Activated B cell treated with CpG ODN at 0.5 μM for 24 hours (primary cell): ENCODE results near the gene PDXP. TPM values are rescaled to one million over a fixed set of nuclear protein-coding genes. Genes with fewer than 3 reads are reported as not detected.

Experiments
- ATAC-seq: fragments of 200-7000 bp; cut with Tn5 transposase; one replicate; pipeline ENCODE4 v1.10.0; 2021; ENCODE audit warnings: low read depth, mild to moderate bottlenecking, moderate library complexity
- CTCF ChIA-PET: fragments of 350-600 bp; sonication (Branson Sonifier 250); formaldehyde crosslinking; loops from one replicate; lab custom pipeline; 2021; ENCODE audit warnings: antibody characterized with exemption; lab: Charles Lee
- POLR2A ChIA-PET: fragments of 350-600 bp; sonication (Branson Sonifier 250); formaldehyde crosslinking; loops from one replicate; lab custom pipeline; 2021; ENCODE audit warnings: antibody characterized with exemption; lab: Charles Lee
- DNase-seq: peaks from one replicate; pipeline ENCODE4 v3.0.0; 2022
- H3K27ac Mint-ChIP-seq: one replicate; pipeline ENCODE4 v1.8.0; 2020; ENCODE audit warnings: mixed read lengths
- H3K27me3 Mint-ChIP-seq: one replicate; pipeline ENCODE4 v1.8.0; 2021; ENCODE audit warnings: mixed read lengths
- H3K36me3 Mint-ChIP-seq: one replicate; pipeline ENCODE4 v1.8.0; 2021; ENCODE audit warnings: low read depth, mixed read lengths
- H3K4me1 Mint-ChIP-seq: one replicate; pipeline ENCODE4 v1.8.0; 2021; ENCODE audit warnings: mixed read lengths
- H3K4me3 Mint-ChIP-seq: one replicate; pipeline ENCODE4 v1.8.0; 2020; ENCODE audit warnings: mild to moderate bottlenecking, mixed read lengths
- H3K9me3 Mint-ChIP-seq: one replicate; pipeline ENCODE4 v1.8.0; 2020; ENCODE audit warnings: mixed read lengths
- intact Hi-C: fragments of 100-400 bp; cut with micrococcal nuclease; formaldehyde crosslinking; loops from one replicate; pipeline ENCODE4 v1.15.1; 2024
- total RNA-seq: library from RNA; stranded (reverse); gene quantifications from 2 replicates; pipeline ENCODE4 v1.2.3, GENCODE V29; 2022
- TF ChIP-seq, protein P1 (sequence below): fragments of 200-600 bp; IDR thresholded peaks from one replicate; pipeline ENCODE4 v1.8.0; 2022; ENCODE audit warnings: antibody characterized with exemption, mild to moderate bottlenecking

PDXP gene
- total RNA-seq, 1 donor from 2014 or later: 22.6 TPM

DNA sequence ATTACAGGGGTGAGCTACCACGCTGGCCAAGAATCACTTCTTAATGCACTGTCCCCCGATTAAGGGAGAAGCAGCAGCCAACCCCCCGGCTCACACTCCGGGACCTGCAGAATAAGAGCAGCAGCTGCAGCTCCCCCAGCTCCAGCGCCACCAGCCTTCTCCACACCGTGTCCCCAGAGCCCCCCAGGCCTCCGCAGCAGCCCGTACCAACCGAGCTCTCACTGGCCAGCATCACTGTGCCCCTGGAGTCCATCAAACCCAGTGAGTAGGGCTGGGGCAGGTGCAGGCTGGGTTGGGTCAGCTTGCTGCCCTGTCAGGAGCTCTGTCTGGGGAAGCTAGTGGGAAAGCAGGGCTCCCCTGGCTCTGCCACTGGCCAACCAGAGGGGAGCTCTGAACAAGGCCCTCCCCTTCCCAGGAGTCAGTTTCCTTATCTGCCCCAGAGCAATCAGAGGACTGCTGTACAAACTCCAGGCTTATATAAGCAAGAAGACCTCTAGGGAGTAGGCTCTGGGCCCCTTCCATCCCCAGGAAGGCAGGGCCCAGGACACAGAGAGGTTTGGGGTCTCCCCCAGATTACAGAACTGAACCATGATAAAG lies 27.6 kb upstream of the PDXP start:
- no peaks in the 10 kb centered on the region for H3K9me3 Mint-ChIP-seq
- ChIA-PET CTCF (interaction anchor here (1.2 to 5.2 kb wide), 5 partner anchors 9 to 51 kb away, joined by 4 to 63 read pairs (median 26); partner anchors contain the start of genes GGA1 and PDXP), POLR2A (interaction anchor here (0.5 to 5.5 kb wide), 8 partner anchors 9 to 912 kb away, joined by 3 to 104 read pairs (median 4); partner anchors contain the start of genes GGA1, PDXP and SH3BP1)
- peaks cover 34% of the 10 kb centered on the region for H3K36me3 Mint-ChIP-seq
- TF ChIP-seq, protein P1, sequence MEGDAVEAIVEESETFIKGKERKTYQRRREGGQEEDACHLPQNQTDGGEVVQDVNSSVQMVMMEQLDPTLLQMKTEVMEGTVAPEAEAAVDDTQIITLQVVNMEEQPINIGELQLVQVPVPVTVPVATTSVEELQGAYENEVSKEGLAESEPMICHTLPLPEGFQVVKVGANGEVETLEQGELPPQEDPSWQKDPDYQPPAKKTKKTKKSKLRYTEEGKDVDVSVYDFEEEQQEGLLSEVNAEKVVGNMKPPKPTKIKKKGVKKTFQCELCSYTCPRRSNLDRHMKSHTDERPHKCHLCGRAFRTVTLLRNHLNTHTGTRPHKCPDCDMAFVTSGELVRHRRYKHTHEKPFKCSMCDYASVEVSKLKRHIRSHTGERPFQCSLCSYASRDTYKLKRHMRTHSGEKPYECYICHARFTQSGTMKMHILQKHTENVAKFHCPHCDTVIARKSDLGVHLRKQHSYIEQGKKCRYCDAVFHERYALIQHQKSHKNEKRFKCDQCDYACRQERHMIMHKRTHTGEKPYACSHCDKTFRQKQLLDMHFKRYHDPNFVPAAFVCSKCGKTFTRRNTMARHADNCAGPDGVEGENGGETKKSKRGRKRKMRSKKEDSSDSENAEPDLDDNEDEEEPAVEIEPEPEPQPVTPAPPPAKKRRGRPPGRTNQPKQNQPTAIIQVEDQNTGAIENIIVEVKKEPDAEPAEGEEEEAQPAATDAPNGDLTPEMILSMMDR: no peak
- intact Hi-C loops: loop anchor here (10.0 kb wide), 1 partner anchor 214 kb away; the partner anchor contains the start of genes ANKRD54 and EIF3L
- DNase-seq (no peak), ATAC-seq (no peak)
- H3K4me1 Mint-ChIP-seq: peaks cover 69% of the 10 kb centered on the region
- no peak overlapping the region for H3K4me3 Mint-ChIP-seq
- H3K27me3 Mint-ChIP-seq: no peaks in the 10 kb centered on the region
- peak overlapping the region; percentile 93 for H3K27ac Mint-ChIP-seq

DNA sequence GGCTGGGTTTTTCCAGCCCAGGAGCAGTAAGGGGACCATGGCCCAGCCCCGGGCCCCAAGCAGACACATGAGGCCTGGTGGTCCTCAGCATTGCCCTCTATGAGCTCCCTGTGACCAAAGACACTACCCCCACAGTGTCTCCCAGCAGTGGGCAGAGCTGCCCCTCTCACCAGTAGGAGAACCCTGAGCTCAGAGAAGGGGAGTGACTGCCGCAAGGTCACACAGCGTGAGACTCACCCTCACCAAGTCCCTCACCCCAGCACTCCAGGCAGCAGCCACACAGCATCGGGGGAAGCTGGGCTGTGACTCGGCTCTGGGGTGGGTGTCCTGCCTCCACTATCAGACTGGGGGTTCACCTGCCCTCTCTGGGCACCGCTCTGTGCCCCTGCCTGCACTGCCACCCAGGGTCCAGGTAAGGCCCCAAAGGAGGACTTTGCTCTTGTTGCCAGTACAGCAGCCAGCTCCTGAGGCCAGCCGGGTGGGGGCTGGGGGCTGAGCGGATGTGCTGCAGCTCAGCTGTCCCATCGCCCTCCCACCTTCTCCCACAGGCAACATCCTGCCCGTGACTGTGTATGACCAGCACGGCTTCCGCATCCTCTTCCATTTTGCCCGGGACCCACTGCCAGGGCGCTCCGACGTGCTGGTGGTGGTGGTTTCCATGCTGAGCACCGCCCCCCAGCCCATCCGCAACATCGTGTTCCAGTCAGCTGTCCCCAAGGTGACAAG lies 26.9 kb upstream of the PDXP start:
- peaks cover 68% of the 10 kb centered on the region for H3K4me1 Mint-ChIP-seq
- intact Hi-C loops: loop anchor here (10.0 kb wide), 1 partner anchor 213 kb away; the partner anchor contains the start of genes ANKRD54 and EIF3L
- ATAC-seq (no peak), DNase-seq (no peak)
- no peak overlapping the region for H3K4me3 Mint-ChIP-seq
- H3K9me3 Mint-ChIP-seq: no peaks in the 10 kb centered on the region
- TF ChIP-seq, protein P1: no peak
- ChIA-PET POLR2A (interaction anchor here (0.9 to 5.5 kb wide), 6 partner anchors 9 to 54 kb away, joined by 3 to 104 read pairs (median 22); partner anchors contain the start of genes GGA1, NOL12 and PDXP), CTCF (interaction anchor here (1.2 to 5.2 kb wide), 6 partner anchors 9 to 50 kb away, joined by 3 to 63 read pairs (median 16); partner anchors contain the start of genes GGA1 and PDXP)
- H3K27ac Mint-ChIP-seq: peak overlapping the region; percentile 93
- H3K27me3 Mint-ChIP-seq: no peaks in the 10 kb centered on the region
- peaks cover 32% of the 10 kb centered on the region for H3K36me3 Mint-ChIP-seq

DNA sequence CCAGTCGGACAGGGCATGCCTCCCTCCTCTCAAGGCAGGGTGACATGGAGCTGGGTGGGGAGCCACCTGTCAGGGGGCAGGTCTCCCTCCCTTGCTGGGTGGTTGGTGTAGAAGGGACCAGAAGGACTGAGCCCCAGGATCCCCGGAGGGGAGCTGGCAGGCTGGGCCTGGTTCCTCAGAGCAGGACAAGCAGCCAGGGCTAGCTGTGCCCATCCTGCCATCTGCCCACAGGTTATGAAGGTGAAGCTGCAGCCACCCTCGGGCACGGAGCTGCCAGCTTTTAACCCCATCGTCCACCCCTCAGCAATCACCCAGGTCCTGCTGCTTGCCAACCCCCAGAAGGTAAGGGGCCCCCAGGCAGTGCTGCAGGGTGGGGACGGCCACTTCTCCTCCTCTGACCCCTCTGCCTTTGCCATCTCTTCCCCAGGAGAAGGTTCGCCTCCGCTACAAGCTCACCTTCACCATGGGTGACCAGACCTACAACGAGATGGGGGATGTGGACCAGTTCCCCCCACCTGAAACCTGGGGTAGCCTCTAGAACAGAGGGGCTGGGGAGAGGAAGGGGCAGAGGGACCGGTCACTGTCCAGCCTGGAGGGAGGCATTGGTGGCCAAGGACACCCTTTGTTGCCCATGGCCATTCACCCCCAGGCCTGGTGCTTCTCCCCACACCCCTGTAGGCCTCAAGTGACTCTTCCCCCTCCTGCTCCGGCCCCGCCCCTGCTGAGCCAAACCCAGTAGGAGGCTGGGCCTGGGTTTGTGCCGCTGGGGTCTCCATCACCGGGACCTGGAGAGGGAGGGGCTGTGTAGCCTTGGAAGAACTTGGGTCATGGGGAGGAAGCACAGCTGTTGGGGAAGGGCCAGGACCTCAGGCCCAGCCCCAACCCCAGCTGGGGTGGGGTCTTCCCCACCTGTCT lies 26.1 kb upstream of the PDXP start:
- Mint-ChIP-seq H3K9me3 (no peaks in the 10 kb centered on the region), H3K4me3 (peak overlapping the region; percentile 74), H3K27me3 (no peaks in the 10 kb centered on the region), H3K27ac (peak overlapping the region; percentile 93), H3K4me1 (peaks cover 67% of the 10 kb centered on the region), H3K36me3 (peaks cover 32% of the 10 kb centered on the region)
- ATAC-seq (no peak), DNase-seq (no peak)
- CTCF ChIA-PET: interaction anchor here (1.2 to 5.2 kb wide), 8 partner anchors 7 to 54 kb away, joined by 3 to 63 read pairs (median 8); partner anchors contain the start of genes GGA1, LGALS1 and NOL12
- POLR2A ChIA-PET: interaction anchor here (0.8 to 5.5 kb wide), 14 partner anchors 7 to 408 kb away, joined by 3 to 104 read pairs (median 12); partner anchors contain the start of genes ANKRD54, GGA1, LGALS1 and NOL12
- TF ChIP-seq, protein P1: no peak
- intact Hi-C loops: loop anchor here (1.0 to 10.0 kb wide), 7 partner anchors 9 to 212 kb away; partner anchors contain the start of genes ANKRD54, EIF3L, GGA1 and PDXP

DNA sequence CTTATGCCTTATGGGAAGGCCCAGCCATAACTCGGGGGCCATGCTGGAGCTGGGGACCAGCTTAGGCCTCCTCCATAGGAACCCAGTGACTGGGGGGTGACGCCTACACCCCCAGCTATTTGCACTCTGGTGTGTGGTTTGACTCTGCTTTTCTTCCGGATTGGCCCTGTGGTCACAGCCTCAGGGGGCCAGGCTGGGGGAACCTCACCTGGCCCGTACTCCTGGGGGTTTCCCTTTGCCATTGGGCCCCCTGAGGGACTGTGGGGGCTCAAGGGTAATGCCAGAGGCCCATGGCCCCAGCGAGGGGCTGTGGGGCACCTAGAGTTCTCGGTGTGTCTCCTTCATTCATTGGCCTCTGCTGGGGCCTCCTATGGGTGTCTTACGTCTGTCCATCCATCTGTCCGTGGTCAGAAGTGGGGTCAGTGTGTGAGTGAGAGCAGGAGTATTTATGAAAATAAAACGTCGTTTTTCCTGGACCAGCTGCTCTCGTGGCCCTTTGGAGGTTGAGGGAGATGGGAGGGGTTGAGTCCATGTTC lies 25.4 kb upstream of the PDXP start:
- ChIA-PET POLR2A (interaction anchor here (0.5 to 5.5 kb wide), 19 partner anchors 8 to 1133 kb away, joined by 3 to 104 read pairs (median 8); partner anchors contain the start of genes ANKRD54, GGA1, LGALS1 and NOL12), CTCF (interaction anchor here (1.2 to 5.2 kb wide), 8 partner anchors 8 to 53 kb away, joined by 3 to 63 read pairs (median 8); partner anchors contain the start of genes GGA1, LGALS1 and NOL12)
- ATAC-seq (peak; percentile 74), DNase-seq (peak; percentile 71)
- Mint-ChIP-seq H3K9me3 (no peaks in the 10 kb centered on the region), H3K4me1 (peaks cover 65% of the 10 kb centered on the region), H3K27me3 (no peaks in the 10 kb centered on the region), H3K4me3 (peak overlapping the region; percentile 74), H3K36me3 (peaks cover 32% of the 10 kb centered on the region), H3K27ac (peak overlapping the region; percentile 93)
- TF ChIP-seq, protein P1: no peak
- intact Hi-C loops: loop anchor here (1.0 to 10.0 kb wide), 7 partner anchors 10 to 212 kb away; partner anchors contain the start of genes ANKRD54, EIF3L, GGA1 and PDXP
